HG03354 (cell line): Measurements from ENCODE around the gene CANT1.

Experiments
- ATAC-seq: cut with Tn5 transposase; IDR thresholded peaks from one replicate; pipeline ENCODE4 v1.9.1; 2021; ENCODE audit warnings: mild to moderate bottlenecking; ENCODE audit not compliant: unreplicated experiment, poor library complexity, severe bottlenecking

Gene CANT1

DNA sequence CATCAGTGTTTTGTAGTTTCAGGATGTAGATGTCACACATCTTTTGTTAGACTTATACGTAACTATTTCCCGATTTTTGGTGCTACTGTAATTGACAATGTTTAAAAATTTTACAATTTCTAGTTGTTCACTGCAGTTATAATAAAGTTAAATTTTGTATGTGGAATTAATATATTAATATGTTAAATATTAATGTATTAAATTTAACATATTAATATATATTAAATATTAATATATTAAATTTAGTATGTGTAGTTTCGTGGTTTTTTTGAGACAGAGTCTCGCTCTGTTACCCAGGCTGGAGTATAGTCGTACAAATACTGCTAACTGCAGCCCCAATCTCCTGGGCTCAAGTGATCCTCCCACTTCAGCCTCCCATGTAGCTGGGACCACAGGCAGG, 24.2 kb downstream of the CANT1 start:
- ATAC-seq = no peak

DNA sequence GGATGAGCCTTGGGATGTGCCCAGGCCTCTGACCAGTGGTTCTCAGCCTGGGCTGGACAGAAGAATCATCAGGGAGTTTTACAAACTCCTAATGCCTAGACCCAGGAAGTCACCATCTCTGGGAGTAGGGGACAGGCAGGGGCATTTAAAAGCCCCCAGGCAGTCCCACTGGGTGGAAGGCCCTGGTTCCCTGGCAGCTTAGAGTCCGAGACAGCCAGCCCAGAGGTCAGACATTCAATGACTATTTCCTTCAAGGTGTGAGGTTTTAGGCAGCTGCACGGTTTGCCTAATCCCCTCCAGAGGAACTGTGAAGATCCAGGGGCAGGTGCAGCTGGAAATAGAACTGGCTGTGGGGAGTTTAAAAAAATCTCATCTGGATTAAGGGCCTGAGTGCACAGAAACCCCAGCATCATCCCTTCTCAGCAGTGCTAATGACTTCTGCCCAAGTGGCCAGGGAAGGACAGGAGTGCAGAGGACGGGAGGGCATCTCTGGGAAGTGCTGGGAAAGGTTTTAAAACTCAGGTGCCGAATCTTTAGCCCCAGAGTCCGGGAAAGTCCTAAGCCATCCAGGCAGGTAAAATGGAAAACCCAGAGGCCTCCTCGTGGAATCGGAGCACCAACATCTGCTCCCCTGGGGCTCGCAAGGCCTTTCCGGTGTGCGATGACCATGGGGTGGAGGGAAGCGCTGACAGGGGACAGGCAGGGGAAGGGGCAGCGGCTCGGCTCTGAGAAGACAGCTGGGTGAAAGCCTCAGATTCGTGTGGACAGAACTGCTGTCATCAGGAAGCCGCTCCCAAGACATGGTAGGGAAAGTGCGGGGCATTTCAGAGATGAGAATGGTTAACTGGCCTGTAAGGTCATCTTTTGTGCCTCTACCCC, 28.3 kb downstream of the CANT1 start:
- no peak for ATAC-seq

DNA sequence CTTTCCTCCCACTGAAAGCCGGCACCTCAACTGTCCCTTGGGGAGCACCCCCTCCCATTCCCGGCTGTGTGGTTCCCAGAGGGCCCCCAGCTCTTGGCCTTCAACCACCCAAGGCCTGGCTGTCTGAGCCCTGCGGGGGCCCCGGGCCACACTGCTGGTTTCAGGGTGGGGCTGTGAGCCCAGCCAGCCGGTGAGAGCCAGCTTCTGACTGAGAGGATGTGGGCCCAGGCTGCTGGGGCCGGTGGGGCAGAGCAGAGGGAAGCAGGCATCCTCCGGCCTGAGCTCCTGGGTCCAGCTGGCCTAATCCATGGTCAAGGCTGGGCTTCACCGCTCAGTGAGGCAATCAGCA, 29.0 kb downstream of the CANT1 start:
- ATAC-seq = no peak

DNA sequence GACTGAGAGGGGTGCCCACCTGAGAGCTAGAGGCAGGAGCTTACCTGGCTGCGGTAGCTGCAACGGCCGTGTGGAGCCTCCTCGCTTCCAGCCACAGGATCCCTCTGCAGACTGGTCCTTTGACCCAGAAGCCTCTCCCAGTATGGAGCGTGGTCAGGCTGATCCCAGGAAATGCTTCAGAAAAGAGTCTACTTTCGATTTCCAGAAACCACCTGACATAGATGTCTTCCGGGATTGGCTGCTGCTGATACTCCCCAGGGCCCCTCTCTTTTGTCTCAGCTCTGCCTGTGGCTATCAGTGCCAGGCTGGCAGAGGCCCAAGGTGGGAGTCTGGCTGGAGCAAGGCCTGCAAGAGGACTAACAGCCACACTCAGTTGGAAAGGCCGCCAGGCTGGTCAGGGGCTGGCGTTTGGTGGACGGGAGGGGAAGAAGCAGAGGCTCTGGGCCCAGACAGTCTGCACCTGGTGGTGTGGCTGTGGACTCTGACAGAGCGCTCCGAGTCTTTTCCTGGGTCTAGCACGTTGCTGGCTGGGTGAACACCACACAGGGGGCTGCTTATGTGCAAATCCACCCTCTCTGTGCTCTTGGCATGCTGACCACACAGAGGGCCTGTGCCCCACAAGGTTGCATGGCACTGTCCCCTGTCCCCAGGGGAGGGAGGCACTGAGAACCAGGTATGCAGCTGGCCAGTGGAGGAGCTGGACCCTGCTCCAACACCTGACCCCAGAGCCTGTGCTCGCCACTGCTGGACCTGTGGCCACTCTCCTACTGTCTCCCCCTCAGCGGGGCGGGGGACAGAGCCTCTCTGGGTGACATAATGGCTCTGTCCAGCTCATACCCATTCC, 29.6 kb downstream of the CANT1 start, which contains the start of gene LGALS3BP:
Gene LGALS3BP, minus strand, starts transcription at position 144 of the 844 bp plus-strand sequence. CDS start 2,732 bp downstream, outside the sequence.
- no peak for ATAC-seq

DNA sequence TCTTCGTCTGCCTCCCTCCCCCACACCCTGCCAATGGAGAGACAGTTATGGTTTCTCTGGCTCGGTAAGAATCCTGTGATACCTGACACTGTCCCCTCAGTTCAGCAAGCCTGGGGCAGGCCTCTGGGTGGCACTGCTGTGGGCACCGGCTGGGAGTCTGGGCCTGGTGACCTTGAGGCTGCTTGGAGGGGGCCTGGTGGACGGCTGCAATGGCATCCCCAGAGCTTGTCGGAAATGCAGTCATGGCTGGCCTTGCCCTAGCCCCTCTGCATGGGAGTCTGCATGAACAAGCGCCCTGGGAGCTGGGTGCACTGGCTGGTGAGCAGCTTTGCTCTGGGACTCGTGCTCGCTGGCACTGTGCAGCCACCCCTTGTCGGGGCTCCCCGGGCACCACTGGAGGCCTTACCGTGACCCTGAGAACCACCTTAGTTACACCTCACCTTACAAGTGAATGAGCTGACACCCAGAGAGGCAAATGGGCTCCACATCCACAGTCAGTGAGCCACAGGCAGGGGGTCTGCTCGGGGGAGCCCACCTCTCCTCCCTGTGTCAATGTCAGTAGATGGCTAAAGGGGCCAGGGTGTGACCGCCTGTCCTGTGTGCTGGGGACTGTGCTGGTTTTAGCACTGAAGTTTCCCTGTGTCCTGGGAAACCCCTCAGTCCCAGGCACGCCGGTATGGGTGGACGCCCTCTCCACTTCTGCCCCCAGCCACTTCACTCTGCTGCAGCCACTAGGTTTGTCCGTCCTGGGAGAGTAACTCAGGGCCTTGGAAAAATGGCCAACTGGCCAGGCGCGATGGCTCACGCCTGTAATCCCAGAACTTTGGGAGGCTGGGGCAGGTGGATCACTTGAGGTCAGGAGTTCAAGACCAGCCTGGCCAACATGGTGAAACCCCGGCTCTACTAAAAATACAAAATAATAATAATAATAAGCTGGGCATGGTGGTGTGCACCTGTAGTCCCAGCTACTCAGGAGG, 31.3 kb downstream of the CANT1 start:
- ATAC-seq = no peak

DNA sequence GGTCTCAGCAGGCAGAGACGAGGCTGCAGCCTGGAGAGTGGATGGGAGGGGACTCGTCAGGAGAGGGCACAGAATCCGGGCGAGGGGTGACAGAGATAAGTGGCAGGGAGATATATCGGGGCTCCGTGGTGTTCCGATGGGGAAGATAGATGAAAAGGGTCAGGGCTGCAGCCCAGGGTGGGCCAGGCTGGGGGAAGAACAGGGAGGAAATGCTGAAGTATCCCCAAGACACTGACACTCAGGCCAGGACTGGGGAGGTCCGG, 32.0 kb downstream of the CANT1 start:
- ATAC-seq = no peak

DNA sequence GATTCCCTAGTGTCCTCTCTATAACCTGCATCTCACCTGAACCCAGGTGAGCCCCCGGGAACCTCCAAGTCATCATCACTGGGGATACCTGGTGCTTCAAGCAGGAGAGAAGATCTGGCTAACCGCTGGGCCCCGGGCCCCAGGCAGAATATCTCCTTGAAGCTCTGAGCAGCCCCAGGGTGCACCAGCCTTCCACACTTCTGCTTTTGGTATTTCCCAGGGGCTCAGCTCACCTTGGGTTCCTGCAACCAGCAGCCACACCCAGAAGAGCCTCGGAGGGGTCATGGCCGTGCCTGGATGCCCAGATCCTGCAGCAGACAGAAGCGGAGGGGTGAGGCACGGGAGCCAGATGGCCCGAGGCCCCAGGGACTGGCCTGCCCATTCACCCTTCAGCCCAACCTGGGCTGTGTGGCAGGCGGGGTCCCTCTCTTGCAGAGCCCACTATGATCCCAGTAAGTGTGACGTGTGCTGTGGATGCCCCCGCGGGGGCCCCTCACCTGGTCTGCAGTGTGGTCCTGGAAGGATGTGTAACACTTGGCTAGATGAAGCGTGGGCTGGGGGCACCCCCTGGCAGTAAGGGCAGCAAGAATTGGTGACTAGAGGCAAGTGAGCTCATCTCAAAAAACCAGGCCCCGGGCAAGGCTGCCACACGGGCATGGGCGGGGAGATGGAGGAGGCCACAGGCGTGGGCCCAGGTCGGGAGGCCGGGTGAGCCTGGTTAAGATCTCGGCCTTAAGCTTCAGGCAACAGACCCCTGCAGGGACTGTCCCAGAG, 32.5 kb downstream of the CANT1 start:
- ATAC-seq = no peak

DNA sequence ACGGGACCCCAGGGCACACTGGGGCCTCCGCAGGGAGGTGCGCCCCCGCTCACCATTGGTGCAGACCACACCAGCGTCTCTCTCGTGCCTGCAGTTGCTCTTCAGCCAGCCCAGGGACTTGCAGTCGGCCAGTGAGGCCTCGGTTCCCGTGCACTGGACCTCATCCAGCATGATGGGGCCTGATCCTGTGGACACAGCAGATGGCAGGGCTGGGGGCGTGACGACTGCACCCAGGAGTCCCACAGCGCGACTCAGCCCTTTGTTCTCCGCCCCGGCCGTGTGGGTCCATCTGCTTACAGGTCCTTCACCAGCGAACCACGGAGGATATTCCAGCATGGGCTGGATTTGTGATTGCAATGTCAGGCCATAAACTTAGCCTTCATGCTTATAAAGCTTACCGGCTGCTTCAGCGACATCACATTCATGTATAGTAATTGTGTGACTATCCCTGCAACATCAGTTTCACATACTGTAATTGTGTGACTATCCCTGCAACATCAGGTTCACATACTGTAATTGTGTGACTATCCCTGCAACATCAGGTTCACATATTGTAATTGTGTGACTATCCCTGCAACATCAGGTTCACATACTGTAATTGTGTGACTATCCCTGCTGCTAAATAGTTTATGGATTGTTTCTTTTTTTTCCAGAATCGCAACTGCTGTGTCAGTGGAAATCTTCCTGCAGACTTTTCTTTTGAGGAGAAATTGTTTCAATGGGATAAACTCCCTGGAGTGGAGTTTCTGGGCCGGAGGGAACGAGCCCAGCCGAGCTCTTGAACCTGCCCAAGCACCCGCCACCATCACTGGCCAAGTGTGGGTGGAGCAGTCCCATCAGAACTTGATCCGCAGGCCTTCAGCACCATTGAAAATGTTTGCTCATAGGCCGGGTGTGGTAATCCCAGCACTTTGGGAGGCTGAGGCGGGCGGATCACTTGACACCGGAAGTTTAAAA, 34.7 kb downstream of the CANT1 start:
- ATAC-seq = no peak

DNA sequence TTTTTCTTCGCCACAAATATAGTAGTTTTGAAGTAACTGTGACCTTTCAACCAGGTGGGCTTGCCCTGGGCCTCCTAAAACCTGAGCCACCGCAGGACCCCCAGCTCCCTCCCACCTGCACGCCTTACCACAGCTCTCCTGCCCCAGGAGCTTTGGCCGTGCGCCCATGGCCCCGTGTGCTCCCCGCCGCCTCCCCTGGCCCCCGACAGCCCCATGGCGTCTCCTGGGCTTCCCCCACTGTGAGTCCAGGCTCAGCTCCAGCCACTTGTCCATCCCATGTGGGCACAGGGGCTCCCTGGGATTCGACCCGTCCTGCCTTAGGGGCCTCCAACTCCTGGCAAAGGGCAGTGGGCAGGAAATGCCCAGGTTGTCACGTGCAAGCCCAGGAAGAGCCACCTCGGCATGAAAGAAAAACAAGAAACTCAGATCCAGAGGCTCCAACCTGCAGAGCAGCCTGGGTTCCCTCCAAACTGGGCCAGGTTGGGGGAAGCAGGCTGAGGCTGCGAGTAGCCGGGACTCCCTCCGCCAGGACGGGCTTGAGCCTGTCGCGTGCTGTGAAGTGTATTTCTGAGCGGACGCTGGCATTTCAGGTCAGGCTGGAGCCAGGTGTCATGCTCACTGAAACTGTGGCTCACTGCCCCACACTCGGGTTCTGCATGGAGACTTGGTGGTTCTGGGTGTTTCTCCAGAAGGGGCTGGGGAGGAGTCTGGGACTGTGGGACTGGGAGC, 35.6 kb downstream of the CANT1 start:
- ATAC-seq = no peak

DNA sequence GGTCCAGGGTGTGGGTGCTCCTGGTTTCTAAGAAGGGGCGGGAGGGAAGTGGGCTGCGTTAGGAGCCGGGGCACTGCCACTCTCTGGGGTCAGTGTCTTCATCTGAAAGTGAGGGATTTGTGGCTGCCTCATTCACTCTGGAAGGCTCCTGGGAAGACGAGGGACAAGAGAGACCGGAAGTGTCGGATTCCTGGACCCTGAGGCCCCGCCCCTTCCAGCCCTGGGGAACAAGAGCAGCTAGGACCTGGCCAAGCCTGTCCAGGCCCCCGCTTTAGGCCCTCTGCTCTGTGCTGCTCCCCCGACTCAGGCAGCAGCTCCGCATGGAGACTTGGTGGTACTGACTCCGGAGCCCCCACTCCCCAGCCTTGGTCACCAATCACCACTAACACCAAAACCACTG, 36.4 kb downstream of the CANT1 start:
- ATAC-seq = no peak

DNA sequence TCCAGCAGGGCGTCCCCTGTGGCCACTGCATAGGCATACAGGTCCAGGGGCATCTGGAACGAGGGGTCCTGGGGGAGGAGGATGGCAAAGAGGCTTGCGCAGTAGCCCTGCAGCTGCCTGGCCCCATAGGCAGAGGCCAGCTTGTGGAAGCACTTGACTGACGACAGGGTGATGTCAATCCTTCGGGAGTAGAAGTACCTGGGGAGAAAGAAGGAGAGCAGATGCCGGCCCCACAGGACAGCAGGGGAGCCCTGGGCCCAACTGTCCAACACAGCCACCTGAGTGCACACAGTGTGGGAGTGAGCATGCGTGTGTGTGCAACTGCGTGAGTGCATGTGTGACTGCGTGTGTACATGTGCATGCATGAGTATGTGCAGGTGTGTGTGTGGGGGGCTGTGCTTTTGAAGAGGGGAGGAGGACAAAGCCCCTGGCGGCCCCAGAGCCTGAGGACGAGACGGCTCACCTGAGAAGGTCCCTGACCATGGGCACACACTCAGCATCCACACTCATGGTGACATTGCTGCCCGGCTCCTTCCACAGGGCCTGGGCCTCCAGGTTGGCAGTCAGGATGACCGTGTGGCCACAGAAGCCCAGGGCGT, 37.0 kb downstream of the CANT1 start:
- no peak for ATAC-seq

DNA sequence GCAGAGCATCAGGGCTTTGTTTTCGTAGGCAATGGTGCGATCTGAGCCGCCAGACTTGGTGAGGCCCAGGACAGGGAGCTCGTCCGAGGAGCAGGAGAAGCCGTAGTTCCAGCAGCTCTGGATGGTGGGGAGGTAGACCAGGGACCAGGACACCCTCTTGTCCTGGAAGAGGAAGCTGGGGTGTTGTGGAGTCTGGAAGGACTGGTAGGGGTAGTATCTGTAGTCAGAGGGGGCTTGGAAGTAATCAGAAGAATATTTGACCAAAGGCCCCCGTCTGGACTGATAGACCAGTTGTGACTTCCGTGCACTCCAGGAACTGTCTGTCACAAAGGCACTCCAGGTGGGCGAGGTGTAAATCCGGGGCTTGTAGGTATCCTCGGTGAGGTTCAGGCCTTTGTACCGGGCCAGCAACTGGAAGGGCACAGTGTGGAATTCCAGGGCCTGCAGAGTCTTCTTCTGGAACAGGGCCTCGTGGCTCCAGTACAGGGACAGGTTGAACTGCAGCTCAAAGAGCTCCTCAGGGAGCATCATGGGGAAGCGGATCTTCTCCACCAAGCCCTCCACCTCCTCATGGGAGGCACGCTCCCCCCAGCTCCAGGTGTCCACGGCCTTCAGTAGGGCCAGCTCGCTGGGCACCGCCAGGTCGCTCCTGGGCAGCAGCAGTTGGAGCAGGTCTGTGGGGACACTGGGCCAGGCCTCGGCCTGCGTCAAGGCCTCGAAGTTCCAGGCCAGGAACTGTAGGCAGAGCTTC, 37.6 kb downstream of the CANT1 start:
- ATAC-seq = no peak

DNA sequence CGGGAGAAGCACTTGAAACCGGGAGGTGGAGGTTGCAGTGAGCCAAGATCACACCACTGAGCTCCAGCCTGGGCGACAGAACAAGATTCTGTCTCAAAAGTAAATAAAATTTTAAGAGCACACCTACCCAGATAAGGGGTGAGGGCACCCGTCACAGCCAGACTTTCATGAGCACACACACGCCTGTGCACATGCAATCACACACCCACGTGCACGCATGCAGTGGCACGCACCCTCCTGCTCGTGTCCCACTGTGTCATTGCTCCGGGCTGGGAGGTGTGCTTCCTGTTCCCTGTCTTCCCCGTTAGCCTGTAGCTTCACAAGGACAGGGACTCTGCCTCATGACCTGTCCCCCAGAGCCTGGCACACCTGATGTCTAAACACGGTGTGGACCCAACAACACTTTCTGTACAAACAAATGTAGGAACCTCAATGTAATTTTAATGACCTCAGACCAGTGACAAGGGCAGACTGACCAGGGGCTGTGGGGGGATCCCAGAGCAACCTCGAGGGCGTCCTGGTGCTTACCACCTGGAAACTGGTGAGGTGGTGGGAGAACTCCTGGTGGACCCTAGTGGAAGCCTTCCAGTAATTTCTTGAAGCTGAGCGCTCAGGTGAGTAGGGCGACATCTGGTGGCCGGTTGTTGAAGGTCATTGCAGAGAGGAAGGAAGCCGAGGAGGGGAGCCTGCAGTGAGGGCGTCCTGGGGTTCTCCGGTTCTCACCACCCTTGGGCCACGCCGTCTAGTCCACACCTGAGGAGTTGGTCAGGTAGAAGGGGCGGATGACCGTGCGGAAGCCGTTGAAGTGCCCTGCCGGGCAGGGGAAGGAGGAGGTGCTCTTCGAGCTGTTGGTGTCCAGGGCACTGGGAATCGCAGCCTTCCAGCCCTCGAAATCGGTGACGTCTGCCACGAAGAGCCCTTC, 38.5 kb downstream of the CANT1 start:
- ATAC-seq = no peak

DNA sequence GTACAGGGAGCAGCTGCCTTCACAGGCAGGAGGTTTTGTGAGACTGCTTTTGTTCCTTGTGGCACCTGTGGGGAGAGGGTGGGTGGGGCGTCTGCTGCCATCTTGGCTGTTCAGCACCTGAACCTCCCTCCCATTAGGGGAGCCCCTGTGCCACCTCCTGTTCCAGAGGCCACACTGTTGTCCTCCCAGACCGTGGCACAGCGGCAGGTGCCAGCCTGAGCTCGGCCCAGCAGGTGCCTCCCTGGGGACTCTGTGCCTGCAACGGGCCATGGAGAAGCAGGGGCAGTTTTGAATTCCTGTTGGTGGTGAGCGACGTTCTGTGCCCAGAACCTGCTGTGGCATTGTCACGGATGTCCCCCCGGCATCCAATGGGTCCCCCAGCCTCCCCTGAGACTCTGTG, 39.7 kb downstream of the CANT1 start:
- ATAC-seq = no peak

DNA sequence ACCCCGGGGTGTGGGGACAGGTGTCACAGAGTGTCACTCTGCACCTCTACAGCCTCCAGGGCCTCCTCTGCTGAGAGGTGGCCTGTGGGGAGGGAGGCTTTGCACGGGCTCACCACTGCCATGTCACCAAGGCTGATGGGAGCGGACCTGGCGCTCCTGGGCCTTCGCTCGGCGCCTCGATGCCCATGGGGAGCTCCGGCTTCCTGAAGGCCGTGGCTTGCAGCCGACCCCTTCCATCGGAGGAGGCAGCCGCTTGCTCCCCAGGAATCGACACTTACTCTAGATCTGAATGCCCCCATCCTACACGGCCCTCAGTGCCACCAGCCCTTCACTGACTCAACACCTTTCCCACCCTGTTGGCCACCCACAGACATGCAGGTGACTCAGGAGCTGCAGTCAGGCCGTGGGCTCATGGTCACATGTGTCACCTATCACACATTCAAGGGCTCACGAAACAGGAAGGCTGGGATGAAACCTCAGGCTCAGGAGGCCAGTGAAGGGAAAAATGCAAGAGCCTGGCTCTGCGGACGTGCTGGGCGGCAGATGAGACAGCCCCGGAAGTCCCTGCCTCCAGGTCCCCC, 41.7 kb downstream of the CANT1 start:
- ATAC-seq = no peak
